Rectal smooth muscle tissue (tissue), 1 donor: ENCODE data around the gene ENDOV.

Experiments
- H3K27ac ChIP-seq: one replicate; pipeline ENCODE4 v1.7.0; 2013; ENCODE audit warnings: low read depth, low read length, inconsistent platforms
- H3K27me3 ChIP-seq: one replicate; pipeline ENCODE4 v1.7.0; 2013; ENCODE audit warnings: low read length; ENCODE audit not compliant: control insufficient read depth, insufficient read depth
- H3K36me3 ChIP-seq: one replicate; pipeline ENCODE4 v1.7.0; 2013; ENCODE audit warnings: low read length; ENCODE audit not compliant: control insufficient read depth, insufficient read depth
- H3K4me1 ChIP-seq: one replicate; pipeline ENCODE4 v1.7.0; 2013; ENCODE audit warnings: low read length; ENCODE audit not compliant: control insufficient read depth, insufficient read depth
- H3K4me3 ChIP-seq: one replicate; pipeline ENCODE4 v1.7.0; 2013; ENCODE audit warnings: low read length
- H3K9ac ChIP-seq: one replicate; pipeline ENCODE4 v1.7.0; 2013; ENCODE audit warnings: low read length

Gene ENDOV

DNA sequence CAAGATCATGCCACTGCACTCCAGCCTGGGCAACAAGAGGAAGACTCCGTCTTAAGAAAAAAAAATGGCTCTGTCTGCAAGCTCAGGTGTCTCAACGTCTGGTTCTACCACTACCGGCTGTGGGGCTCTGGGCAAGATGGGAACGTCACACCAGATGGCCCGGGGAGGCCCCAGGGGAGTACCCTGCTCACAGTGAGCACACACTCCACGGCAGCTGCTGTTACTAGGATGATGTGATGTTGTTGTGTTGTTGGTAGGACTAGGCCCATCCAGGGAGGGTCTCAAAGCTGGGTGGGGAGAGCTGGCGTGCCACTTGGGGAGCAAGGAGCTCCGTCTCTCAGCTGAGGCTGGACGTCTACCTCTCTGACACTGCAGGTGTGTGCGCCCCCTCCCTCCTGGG lies 70.9 kb downstream of the ENDOV start:
- Histone ChIP-seq H3K27me3 (peaks cover 21% of the 10 kb centered on the region), H3K27ac (no peak overlapping the region), H3K9ac (no peak overlapping the region), H3K4me1 (no peaks in the 10 kb centered on the region), H3K36me3 (no peaks in the 10 kb centered on the region), H3K4me3 (no peak overlapping the region)

DNA sequence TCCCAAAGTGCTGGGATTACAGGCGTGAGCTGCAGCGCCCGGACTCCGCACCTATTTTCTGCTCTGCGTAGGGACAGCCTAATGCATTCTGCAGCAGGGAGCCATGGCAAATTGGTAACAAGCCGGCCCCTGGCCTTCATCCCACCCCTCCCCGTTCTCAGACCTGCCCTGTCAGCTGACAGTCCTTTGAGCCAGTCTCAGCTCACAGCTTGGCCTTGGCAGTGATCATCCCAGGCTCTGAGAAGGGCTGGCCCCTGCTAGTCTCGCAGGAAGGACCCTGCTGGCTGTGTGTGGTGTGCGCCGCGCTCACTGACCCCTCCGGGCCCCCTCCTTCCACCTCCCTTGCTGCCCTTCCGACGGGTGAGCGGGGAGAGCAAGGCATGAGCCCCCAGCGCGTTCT lies 71.7 kb downstream of the ENDOV start:
- Histone ChIP-seq H3K27me3 (peaks cover 15% of the 10 kb centered on the region), H3K27ac (no peak overlapping the region), H3K36me3 (no peaks in the 10 kb centered on the region), H3K9ac (no peak overlapping the region), H3K4me3 (no peak overlapping the region), H3K4me1 (no peaks in the 10 kb centered on the region)

DNA sequence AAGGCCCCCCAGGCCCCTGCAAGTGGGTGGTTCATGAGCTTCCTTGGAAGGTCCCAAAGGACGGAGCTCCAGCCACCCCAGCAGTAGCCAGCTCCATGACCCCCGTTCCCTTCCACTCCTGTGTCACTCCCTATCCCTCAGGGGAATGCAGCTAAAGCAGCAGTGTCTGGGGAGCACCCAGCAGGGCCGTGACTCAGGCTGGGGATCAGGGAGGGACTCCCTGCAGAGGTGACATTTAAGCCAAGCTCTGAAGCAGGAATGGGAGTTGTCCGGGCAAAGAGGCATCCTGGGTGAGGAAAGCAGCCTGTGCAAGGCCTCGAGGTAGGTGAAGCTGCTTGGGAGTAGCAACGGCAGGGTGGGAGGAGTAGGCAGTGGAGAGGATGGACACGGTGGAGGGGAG lies 72.5 kb downstream of the ENDOV start:
- Histone ChIP-seq H3K27me3 (peaks cover 9% of the 10 kb centered on the region), H3K4me3 (no peak overlapping the region)

More for the DNA sequence above, 72.5 kb downstream of the ENDOV start:
- Histone ChIP-seq H3K36me3 (no peaks in the 10 kb centered on the region), H3K4me1 (no peaks in the 10 kb centered on the region), H3K9ac (no peak overlapping the region), H3K27ac (no peak overlapping the region)
